Activated effector memory CD4-positive, alpha-beta T cell treated with anti-CD3 and anti-CD28 coated beads, Interleukin-2, amount 50 U/mL, for 16 hours (primary cell): ENCODE results near the gene ISG20L2.
"Not testable (repeated sequence)": the region's sequence is repeated elsewhere in the genome, so short reads cannot be mapped to it uniquely, and the experiment has no call there.

ENCODE experiments used
- DNase-seq: peaks from one replicate; pipeline ENCODE4 v3.0.0-alpha.2; 2020

Gene ISG20L2

GRCh38 chr1:156728599-156729462, at the start of gene ISG20L2:
ISG20L2 (minus strand) TSS chr1:156728766; CDS start chr1:156727652, 1,114 bp downstream.
- peak; percentile 98 for DNase-seq

- DNase-seq, result no peak
These were observed 49.0 kb upstream of the ISG20L2 start for GRCh38 chr1:156777573-156777972.

- DNase-seq, result no peak
These were observed 48.4 kb upstream of the ISG20L2 start for GRCh38 chr1:156776942-156777341.

GRCh38 chr1:156775799-156776198, 47.2 kb upstream of the ISG20L2 start:
- no peak for DNase-seq

- DNase-seq, result no peak
These were observed 45.0 kb upstream of the ISG20L2 start for GRCh38 chr1:156773607-156774006.

- DNase-seq, result no peak
These were observed 44.3 kb upstream of the ISG20L2 start for GRCh38 chr1:156772728-156773497.

- DNase-seq, result no peak
These were observed 43.7 kb upstream of the ISG20L2 start for GRCh38 chr1:156772222-156772621.

- DNase-seq, result no peak
These were observed 40.2 kb upstream of the ISG20L2 start for GRCh38 chr1:156768610-156769295.

GRCh38 chr1:156767879-156768604, 39.5 kb upstream of the ISG20L2 start:
- peak; percentile 78 for DNase-seq

GRCh38 chr1:156767101-156767878, 38.7 kb upstream of the ISG20L2 start, which contains the start of gene PRCC:
PRCC (plus strand) TSS chr1:156767535; CDS start chr1:156767772, 237 bp downstream.
- peak; percentile 99 for DNase-seq

GRCh38 chr1:156766298-156767100, 37.9 kb upstream of the ISG20L2 start:
- DNase-seq, result no peak

GRCh38 chr1:156765666-156766065, 37.1 kb upstream of the ISG20L2 start:
- no peak for DNase-seq

- DNase-seq, result not testable (repeated sequence)
These were observed 36.6 kb upstream of the ISG20L2 start for GRCh38 chr1:156765136-156765535.

- DNase-seq, result no peak
These were observed 32.2 kb upstream of the ISG20L2 start for GRCh38 chr1:156760796-156761104.

- no peak for DNase-seq
These were observed 31.7 kb upstream of the ISG20L2 start for GRCh38 chr1:156760092-156760795.

- DNase-seq, result not testable (repeated sequence)
These were observed 29.1 kb upstream of the ISG20L2 start for GRCh38 chr1:156757572-156758253.

- DNase-seq, result no peak
These were observed 27.8 kb upstream of the ISG20L2 start for GRCh38 chr1:156756355-156756754.

GRCh38 chr1:156755527-156755950, 27.0 kb upstream of the ISG20L2 start:
- DNase-seq, result no peak

GRCh38 chr1:156754219-156754618, 25.7 kb upstream of the ISG20L2 start:
- DNase-seq, result no peak
